Suprapubic skin (tissue), 4 donors: ENCODE data around the gene UCHL1.
"Not testable (repeated sequence)": the region's sequence is repeated elsewhere in the genome, so short reads cannot be mapped to it uniquely, and the experiment has no call there.

Experiments
- EP300 ChIP-seq: sonication (generic); formaldehyde crosslinking; IDR thresholded peaks from one replicate; pipeline ENCODE4 v1.6.1; 2017; ENCODE audit warnings: antibody characterized with exemption
- POLR2A ChIP-seq, 2 donors: fragments of 450-650 bp; IDR thresholded peaks; one replicate each; pipeline ENCODE4 v1.6.1; 2017; ENCODE audit warnings: antibody characterized with exemption in 2 of 2, mild to moderate bottlenecking in 2 of 2, moderate library complexity in 2 of 2
- POLR2AphosphoS5 ChIP-seq, 3 donors: sonication (generic); formaldehyde crosslinking; IDR thresholded peaks; one replicate each; pipeline ENCODE4 v1.6.1; 2017; ENCODE audit warnings: antibody characterized with exemption in 3 of 3
- TF ChIP-seq, protein P1 (sequence below), 2 donors: fragments of 200-600 bp in 1 of 2; fragments of 450-650 bp in 1 of 2; sonication (generic) in 1 of 2; IDR thresholded peaks; one replicate each; pipeline ENCODE4 v1.5.1; 2016 to 2019; ENCODE audit warnings: antibody characterized with exemption in 2 of 2, mild to moderate bottlenecking in 1 of 2, moderate library complexity in 1 of 2

DNA sequence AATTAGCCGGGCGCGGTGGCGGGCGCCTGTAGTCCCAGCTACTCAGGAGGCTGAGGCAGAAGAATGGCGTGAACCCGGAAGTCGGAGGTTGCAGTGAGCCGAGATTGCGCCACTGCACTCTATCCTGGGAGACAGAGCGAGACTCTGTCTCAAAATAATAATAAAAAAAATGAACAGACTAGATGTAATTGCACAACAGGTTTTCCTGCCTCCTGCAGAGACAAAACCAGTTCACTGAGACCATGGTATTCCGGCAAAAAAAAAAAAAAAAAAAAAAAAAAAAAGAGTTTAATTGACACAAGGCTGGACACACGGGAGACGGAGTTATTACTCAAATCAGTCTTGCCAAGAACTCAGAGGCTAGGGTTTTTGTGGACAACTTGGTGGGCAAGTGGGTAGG is 58.7 kb downstream of the UCHL1 start:
- TF ChIP-seq, protein P1, sequence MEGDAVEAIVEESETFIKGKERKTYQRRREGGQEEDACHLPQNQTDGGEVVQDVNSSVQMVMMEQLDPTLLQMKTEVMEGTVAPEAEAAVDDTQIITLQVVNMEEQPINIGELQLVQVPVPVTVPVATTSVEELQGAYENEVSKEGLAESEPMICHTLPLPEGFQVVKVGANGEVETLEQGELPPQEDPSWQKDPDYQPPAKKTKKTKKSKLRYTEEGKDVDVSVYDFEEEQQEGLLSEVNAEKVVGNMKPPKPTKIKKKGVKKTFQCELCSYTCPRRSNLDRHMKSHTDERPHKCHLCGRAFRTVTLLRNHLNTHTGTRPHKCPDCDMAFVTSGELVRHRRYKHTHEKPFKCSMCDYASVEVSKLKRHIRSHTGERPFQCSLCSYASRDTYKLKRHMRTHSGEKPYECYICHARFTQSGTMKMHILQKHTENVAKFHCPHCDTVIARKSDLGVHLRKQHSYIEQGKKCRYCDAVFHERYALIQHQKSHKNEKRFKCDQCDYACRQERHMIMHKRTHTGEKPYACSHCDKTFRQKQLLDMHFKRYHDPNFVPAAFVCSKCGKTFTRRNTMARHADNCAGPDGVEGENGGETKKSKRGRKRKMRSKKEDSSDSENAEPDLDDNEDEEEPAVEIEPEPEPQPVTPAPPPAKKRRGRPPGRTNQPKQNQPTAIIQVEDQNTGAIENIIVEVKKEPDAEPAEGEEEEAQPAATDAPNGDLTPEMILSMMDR (IDR thresholded peaks at IDR 0.05) = not testable (repeated sequence)
- TF ChIP-seq POLR2AphosphoS5 (IDR thresholded peaks at IDR 0.05); EP300; POLR2A (IDR thresholded peaks at IDR 0.05): not testable (repeated sequence)
